GM19372 (cell line): Measurements from ENCODE around the gene AARSD1.
"Not testable (repeated sequence)": the region's sequence is repeated elsewhere in the genome, so short reads cannot be mapped to it uniquely, and the experiment has no call there.

ENCODE experiments used
- ATAC-seq: cut with Tn5 transposase; IDR thresholded peaks from one replicate; pipeline ENCODE4 v1.9.1; 2021; ENCODE audit warnings: mild to moderate bottlenecking, low read depth, moderate library complexity; ENCODE audit not compliant: unreplicated experiment

AARSD1 gene

GRCh38 chr17:42980766-42981397 lies 16.6 kb upstream of the AARSD1 start:
- peak; percentile 49 for ATAC-seq

- ATAC-seq: peak; percentile 71
Measured at GRCh38 chr17:42980274-42980765, 16.1 kb upstream of the AARSD1 start, which contains the start of gene RUNDC1. Gene RUNDC1, plus strand, starts transcription at chr17:42980565. Its CDS starts 12 bp downstream, at chr17:42980577.

- peak; percentile 19 for ATAC-seq
Measured at GRCh38 chr17:42979511-42980273, 15.4 kb upstream of the AARSD1 start, which contains the start of gene PTGES3L. Gene PTGES3L, minus strand, starts transcription at chr17:42980080. Its CDS starts 27 bp downstream, at chr17:42980053.

- not testable (repeated sequence) for ATAC-seq
Measured at GRCh38 chr17:42975701-42976100, 11.4 kb upstream of the AARSD1 start.

GRCh38 chr17:42975265-42975664 lies 11.0 kb upstream of the AARSD1 start:
- no peak for ATAC-seq

GRCh38 chr17:42973323-42973722 lies 9.1 kb upstream of the AARSD1 start:
- ATAC-seq: not testable (repeated sequence)

- no peak for ATAC-seq
Measured at GRCh38 chr17:42971589-42971988, 7.3 kb upstream of the AARSD1 start.

GRCh38 chr17:42969001-42969581 lies 4.8 kb upstream of the AARSD1 start:
- no peak for ATAC-seq

- no peak for ATAC-seq
Measured at GRCh38 chr17:42967925-42968324, 3.7 kb upstream of the AARSD1 start.

GRCh38 chr17:42953669-42954068 lies 10.6 kb downstream of the AARSD1 start:
- no peak for ATAC-seq

- no peak for ATAC-seq
Measured at GRCh38 chr17:42950044-42950783, 14.0 kb downstream of the AARSD1 start.

GRCh38 chr17:42946812-42947211 lies 17.4 kb downstream of the AARSD1 start:
- no peak for ATAC-seq

- no peak for ATAC-seq
Measured at GRCh38 chr17:42944211-42944610, 20.0 kb downstream of the AARSD1 start.

GRCh38 chr17:42937712-42938596 lies 26.3 kb downstream of the AARSD1 start:
- ATAC-seq: no peak

GRCh38 chr17:42929497-42929844 lies 34.8 kb downstream of the AARSD1 start:
- ATAC-seq: no peak

GRCh38 chr17:42928714-42929496 lies 35.3 kb downstream of the AARSD1 start:
- no peak for ATAC-seq

- ATAC-seq: no peak
Measured at GRCh38 chr17:42924891-42925290, 39.4 kb downstream of the AARSD1 start.

GRCh38 chr17:42923472-42923871 lies 40.8 kb downstream of the AARSD1 start:
- ATAC-seq: not testable (repeated sequence)

GRCh38 chr17:42922294-42922693 lies 42.0 kb downstream of the AARSD1 start:
- ATAC-seq: no peak
